Mononuclear cell (primary cell): ENCODE data around the gene VPS45. TPM values are rescaled to one million over a fixed set of nuclear protein-coding genes. Genes with fewer than 3 reads are reported as not detected.

Experiments used
- H3K27me3 ChIP-seq: 2 replicates; pipeline ENCODE4 v1.6.0; 2011; ENCODE audit warnings: low read length, control low read depth; ENCODE audit not compliant: insufficient read depth
- H3K4me1 ChIP-seq: 2 replicates; pipeline ENCODE4 v1.5.1; 2011; ENCODE audit warnings: mild to moderate bottlenecking, low read length, control low read depth; ENCODE audit not compliant: insufficient read depth
- H3K4me3 ChIP-seq: 2 replicates; pipeline ENCODE4 v1.5.1; 2011; ENCODE audit warnings: mild to moderate bottlenecking, low read length, moderate library complexity
- H3K9me3 ChIP-seq: 2 replicates; pipeline ENCODE4 v1.5.1; 2011; ENCODE audit warnings: low read depth, mild to moderate bottlenecking, control low read depth, low read length
- total RNA-seq: library from RNA; depleted of rRNA; stranded (reverse); fragments of >200 nt; gene quantifications from one replicate; pipeline ENCODE4 v1.2.3, GENCODE V29; 2012

The VPS45 gene
- total RNA-seq, 1 donor, result 11.5 TPM

DNA sequence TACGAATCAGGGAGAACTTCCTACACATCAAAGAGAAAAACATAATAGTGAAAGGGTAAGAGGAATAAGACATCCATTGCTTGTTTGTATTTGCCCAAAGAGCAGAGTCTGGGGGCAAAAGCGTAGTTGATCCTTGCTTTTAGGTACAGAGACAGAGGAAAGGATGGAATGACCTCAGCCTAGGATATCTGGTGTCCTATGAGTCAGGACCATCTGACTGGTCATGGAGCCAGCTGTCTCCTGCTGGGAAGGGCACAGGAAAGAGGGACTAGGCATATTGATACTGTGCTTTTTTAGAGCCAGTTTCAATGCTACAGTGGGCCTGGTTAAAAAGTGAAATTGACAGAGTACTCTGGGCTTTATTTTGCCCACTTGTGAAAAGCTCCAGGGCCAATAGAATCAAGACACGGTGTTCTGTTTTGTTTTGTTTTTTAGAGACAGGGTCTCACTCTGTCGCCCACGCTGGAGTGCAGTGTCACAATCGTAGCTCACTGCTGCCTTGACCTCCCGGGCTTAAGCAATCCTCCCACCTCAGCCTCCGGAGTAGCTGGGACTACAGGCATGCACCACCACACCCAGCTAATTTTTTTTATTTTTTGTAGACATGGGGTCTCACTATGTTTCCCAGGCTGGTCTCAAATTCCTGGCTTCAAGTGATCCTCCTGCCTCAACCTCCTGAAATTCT lies 85.3 kb downstream of the VPS45 start:
- no peaks in the 10 kb centered on the region for H3K27me3 ChIP-seq
- peaks cover 84% of the 10 kb centered on the region for H3K4me1 ChIP-seq
- H3K4me3 ChIP-seq, result peak overlapping the region; percentile 98
- no peaks in the 10 kb centered on the region for H3K9me3 ChIP-seq

DNA sequence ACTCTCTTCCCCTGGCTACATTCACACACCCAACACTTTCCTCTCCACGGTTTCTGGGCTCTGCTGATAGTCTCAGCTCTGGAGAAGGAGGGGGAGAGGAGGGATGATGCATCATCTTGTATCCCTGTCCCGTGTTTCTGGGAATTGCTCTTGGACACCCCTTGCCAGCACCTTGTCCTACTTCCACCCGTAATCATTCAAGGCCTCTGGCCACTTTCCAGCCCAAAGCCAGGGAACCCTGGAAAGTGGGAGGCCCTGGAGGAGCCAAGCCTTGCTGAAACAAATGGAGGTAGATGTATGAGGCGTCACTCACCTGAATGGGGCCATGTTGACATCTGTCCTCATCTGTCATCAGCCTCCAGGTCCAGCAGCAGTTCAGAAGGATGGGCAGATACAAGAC lies 86.6 kb downstream of the VPS45 start:
- Histone ChIP-seq H3K27me3 (no peaks in the 10 kb centered on the region), H3K4me3 (no peak overlapping the region), H3K4me1 (peaks cover 84% of the 10 kb centered on the region), H3K9me3 (no peaks in the 10 kb centered on the region)

DNA sequence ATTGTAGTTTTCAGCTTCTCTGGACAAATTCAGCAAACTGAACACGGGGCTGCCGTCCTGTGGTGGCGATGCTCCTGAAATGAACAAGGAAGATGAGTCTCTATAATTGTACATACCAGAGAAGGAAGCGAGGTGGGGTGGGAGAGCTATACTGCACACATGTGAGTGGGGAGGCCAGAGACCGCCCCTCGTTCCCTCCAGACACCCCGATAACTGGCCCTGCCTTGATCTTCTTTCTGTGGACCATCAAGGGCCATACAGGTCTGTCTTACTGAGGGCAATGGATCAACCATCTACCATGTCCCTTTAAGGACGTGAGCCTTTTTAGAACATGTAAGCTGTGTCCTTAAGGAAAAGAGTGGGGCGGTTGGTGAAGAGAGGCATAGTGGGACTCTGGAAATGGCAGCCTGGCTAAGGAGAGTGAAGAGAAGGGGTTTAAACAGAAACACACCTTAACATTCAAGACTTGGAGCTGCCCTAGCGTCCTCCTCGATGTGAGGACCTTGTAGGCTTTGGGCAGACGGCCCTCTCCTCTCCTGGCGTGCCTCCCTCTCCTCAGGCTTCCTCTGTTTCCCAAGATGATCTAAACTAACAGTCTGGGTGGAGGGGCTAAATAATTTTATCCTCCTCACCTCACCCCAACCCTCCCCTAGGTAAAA lies 88.0 kb downstream of the VPS45 start:
- H3K9me3 ChIP-seq, result no peaks in the 10 kb centered on the region
- peaks cover 96% of the 10 kb centered on the region for H3K4me1 ChIP-seq
- no peaks in the 10 kb centered on the region for H3K27me3 ChIP-seq
- H3K4me3 ChIP-seq, result no peak overlapping the region

DNA sequence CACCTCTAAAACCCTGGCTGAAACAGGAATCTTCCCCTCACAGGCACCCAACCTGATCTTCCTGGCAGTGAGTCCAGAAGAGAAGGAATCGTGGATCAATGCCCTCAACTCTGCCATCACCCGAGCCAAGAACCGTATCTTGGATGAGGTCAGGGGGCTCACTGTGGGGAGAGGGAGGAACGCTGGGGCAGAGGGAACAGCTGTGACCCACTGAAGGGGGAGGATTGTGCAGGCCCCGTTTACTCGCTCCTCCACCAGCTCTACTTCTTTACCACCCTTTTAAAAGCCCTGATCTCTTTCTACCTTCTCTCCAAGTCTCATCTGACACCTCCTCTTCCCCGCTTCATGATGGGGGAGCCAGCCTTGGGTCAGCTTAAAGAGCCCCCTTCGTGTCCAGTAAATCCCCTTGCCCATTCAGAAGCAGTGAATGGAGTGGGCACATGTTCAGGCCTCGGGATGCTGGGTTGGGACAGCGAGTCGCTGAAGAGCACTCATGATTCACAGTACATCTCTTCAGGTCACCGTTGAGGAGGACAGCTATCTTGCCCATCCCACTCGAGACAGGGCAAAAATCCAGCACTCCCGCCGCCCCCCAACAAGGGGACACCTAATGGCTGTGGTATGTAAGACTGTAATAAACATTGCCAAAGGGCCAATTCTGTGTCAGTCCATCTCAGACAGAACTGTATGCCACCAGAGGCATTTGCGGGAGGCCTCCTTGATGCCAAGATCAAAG lies 89.5 kb downstream of the VPS45 start:
- H3K4me1 ChIP-seq, result peaks cover 99% of the 10 kb centered on the region
- no peaks in the 10 kb centered on the region for H3K27me3 ChIP-seq
- H3K4me3 ChIP-seq, result no peak overlapping the region
- H3K9me3 ChIP-seq, result no peaks in the 10 kb centered on the region

DNA sequence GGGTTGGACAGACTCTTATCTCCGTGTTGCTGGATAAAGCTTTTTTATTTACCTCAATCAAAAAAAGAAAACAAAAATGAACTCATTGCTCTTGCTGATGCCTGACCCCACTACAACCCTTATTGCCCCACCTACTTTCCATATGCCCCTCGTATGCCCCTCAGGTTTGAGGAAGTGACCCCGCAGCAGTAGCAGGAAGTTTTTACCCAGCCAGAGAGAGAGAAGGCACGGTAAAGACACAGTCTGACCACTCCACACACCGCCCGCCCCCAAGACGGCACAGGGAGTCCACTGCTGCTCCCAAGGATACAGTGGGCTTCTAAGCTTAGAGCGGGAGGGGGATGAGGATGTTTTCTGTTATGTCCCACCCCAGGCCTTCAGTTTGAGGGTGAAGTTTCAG lies 92.0 kb downstream of the VPS45 start:
- Histone ChIP-seq H3K4me1 (peaks cover 99% of the 10 kb centered on the region), H3K27me3 (no peaks in the 10 kb centered on the region), H3K4me3 (no peak overlapping the region), H3K9me3 (no peaks in the 10 kb centered on the region)

DNA sequence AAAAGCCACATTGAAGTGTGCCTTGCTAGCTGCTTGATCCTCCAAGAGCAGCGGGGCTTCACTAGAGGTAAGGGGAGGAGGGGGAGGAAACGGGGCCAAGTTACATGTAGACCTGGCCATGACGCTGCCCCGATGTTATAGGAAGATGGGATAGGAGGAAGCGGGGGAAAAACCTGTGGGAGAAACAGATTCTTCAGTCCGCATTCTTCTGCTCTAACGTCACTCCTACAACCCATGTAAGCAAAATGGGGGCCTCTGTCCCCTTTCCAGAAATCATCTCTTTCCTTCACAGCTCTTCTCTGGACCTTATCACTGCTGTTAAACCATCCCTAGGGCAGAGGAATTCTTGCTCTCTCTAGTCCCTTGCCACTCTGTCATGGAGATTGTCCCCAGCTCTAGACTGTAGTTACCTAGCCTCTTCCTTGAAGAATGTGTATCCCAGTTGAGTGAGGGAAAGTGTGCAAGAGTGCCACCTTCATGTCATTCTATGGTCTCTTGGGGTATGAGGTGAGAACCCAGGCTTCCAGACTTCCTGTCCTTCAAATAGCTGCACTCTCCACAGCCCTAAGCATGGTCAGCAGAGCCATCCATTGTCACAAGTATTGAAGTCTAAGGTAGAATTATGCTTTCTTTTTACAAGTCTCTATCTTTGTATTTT lies 93.5 kb downstream of the VPS45 start:
- Histone ChIP-seq H3K27me3 (no peaks in the 10 kb centered on the region), H3K9me3 (no peaks in the 10 kb centered on the region), H3K4me1 (peaks cover 99% of the 10 kb centered on the region), H3K4me3 (peak overlapping the region; percentile 17)

DNA sequence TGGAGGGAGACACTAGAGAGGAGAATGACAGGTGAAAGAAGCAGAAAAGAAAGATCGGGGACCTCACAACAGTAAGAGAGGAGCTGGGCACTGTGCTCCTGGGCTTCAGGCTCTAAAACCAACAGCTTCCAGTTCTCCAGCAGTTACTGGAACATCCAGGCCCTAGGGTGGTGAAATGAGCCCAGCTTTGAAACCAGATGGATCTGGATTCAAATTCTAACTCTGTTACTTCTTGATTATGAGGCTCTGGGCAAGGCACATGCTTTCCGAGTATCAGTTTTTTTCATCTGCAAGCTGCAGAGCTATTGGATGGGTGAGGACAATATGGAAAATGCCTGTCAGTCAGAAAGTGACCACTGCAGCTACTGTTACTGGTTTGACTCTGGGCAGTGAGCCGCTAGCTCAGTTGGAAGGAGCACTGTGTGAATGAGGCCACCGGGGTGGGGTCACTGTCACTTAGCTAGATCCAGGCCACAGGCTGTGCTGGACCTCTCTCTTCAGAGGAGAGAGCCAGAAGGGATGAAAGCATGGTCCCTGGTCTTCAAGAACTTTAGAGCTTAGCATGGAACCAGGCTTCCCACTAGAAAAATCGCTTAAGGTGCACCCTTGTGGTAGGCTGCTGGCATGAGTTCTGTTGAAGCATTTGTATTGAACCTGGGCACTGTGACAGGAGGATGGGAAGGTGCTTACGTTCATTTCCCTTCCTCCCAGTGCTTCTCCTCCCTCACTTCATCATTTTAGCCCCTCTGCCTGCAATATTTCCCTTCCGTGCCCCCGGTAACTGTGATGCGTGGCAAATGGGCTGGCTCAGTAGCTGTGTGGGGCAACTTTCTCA lies 94.4 kb downstream of the VPS45 start:
- Histone ChIP-seq H3K9me3 (no peaks in the 10 kb centered on the region), H3K4me3 (peak overlapping the region; percentile 12), H3K27me3 (no peaks in the 10 kb centered on the region), H3K4me1 (peaks cover 95% of the 10 kb centered on the region)

DNA sequence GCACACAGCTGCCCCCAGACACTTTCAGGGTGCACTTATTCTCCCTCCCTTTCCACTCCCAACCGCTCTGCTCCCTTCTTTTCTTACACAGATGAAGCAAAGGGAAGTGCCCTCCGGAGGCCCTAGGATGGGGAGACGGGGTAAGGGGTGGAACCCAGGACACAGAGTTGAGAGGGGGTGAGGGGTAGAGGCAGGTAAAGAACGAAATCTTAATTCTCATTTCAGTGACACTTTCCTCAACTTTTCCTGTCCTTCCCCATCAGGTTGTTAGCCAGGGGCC lies 94.9 kb downstream of the VPS45 start:
- Histone ChIP-seq H3K4me3 (peak overlapping the region; percentile 12), H3K4me1 (peaks cover 89% of the 10 kb centered on the region), H3K9me3 (no peaks in the 10 kb centered on the region), H3K27me3 (no peaks in the 10 kb centered on the region)

DNA sequence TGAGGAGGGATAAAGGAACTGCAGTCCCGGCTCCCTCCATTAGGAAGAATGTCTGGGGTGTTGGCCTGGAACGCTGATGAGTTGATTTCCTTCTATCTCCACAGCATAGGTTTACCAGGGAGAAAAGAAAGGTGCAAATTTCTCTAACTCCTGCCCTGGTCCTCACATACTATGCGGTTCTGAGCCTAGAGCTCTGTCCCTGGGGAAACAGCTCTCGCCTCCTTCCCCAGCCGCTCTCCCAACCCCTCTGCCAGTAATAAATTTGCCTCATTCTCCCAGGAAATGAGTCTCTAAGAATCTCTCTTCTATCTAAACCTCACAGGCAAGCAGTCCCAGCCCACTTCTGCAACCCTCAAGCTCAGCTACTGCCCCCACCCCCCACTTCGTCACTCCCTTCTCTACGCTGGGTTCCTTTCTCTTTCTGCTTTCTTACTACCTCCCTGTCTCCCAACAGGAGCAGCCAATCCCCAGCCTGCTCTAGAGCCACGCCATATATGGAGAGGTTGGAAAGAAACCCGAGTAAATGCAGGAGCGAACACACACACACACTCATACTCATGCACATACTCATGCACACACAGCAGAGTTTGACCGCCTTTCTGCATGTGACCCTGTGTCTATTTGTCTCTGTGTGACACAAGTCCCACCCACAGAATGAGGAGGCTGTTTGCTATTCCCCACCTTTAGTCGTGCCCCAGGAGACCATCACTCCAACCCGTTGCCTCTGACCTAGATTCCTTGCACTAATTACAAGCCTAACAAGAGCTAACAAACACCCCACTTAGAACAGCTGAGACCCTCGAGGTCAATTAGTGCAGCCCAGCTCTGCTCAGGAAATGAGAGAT lies 95.5 kb downstream of the VPS45 start:
- Histone ChIP-seq H3K27me3 (no peaks in the 10 kb centered on the region), H3K4me1 (peaks cover 84% of the 10 kb centered on the region), H3K9me3 (no peaks in the 10 kb centered on the region), H3K4me3 (peak overlapping the region; percentile 12)

DNA sequence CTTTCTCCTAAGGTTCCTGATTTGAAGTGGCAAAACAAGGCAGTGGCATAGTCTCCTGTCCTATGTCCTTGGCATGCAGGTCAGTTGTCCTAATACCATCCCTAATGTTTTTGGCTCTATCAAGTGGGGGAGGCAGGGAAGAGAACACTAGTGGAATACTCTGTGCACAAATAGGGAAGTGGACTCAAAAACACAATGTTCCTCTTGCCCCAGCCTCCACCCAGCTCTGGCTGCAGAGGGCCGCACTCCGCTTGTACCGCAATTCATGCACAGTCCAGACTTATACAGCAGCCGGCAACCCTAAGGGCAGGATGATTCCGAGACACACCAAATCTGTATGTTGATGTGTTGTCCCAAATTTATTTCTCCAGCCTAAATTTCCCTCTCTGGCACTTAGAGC lies 96.6 kb downstream of the VPS45 start:
- Histone ChIP-seq H3K9me3 (no peaks in the 10 kb centered on the region), H3K4me1 (peaks cover 79% of the 10 kb centered on the region), H3K4me3 (no peak overlapping the region), H3K27me3 (no peaks in the 10 kb centered on the region)

DNA sequence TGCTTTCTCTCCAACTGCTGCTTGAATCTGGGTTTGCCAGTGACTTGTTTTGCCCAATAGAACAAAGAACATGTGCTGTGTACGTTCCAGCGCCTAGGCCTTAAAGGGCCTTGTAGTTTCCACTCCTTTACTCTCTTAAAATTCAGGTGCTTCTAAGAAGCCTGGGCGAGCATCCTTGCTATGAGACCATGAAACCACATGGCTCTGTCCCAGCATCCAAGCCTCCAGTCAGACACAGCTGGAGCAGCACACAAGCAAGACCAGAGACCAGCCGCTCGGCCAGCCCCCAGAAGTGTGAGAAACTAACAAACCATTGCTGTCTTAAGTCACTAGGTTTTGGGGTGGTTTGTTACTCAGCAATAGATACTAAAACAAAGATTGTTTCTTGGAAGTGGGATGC lies 97.2 kb downstream of the VPS45 start:
- H3K4me3 ChIP-seq, result no peak overlapping the region
- no peaks in the 10 kb centered on the region for H3K9me3 ChIP-seq
- no peaks in the 10 kb centered on the region for H3K27me3 ChIP-seq
- peaks cover 76% of the 10 kb centered on the region for H3K4me1 ChIP-seq

DNA sequence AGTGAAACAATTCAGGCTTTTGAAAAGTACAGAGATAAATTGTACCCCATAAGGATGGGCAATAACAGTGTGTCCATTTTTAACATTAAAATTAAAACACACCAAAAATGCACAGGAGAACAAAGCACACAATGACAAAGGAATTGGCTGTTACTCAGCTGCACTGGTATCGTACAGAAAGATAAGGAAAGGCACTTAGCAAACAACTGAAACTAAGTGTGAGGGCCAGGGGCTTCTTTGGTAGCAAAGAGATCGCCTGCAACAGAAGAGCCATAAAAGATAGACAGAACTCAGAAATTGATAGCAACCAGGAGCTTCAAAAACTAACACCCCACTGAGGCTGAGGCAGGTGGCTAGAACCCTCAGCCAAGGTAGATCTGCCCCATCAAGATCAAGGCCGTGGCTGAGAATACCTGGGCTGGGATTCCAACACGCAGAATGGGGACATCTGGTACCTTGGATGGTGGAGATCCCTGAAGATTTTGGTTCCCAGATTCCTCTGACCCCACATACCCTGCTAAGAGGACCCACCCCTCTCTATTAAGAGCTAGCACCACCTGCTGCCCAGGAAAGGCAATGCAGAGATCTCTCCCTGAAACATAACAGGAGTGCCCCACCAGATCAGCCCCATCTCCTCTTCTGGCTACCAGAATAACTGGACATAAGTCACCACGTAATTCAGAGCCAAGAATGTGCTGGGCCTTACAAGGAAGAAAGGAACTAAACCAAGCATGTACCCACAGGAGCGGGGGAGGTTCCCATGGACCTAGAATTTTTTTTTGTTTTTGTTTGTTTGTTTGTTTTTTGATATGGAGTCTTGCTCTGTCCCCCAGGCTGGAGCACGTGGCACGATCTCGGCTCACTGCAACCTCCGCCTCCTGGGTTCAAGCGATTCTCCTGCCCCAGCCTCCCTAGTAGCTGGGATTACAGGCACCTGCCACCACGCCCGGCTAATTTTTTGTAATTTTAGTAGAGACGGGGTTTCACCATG lies 98.3 kb downstream of the VPS45 start:
- Histone ChIP-seq H3K4me1 (peaks cover 74% of the 10 kb centered on the region), H3K27me3 (no peaks in the 10 kb centered on the region), H3K9me3 (no peaks in the 10 kb centered on the region), H3K4me3 (no peak overlapping the region)

DNA sequence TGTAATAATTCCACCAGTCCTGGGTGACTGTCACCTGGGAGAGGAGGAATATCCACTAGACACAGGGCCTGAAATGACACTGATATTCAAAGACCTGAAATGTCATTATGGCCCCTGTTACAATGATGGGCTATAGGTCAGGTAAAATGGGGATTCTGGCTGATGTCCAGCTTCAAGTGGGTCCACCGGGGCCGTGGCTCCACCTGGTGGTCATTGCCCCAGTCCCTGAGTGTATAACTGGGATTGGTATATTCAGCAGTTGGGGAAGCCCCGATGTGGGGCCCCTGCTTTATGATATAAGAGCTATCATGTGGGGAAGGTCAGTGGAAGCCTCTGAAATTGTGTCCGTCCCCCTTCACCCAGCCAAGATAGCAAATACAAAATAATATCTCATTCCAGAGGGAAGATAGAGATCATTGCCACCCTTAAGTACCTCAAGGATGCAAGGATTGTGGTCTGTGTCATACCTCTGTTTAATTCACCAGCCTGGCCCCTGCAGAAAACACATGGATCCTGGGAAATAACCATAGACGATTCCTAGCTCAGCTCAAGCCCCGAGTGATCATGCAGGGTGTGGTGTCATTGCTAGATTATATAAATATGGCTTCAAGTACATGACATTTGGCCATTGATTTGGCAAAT lies 101.5 kb downstream of the VPS45 start:
- no peaks in the 10 kb centered on the region for H3K27me3 ChIP-seq
- peaks cover 43% of the 10 kb centered on the region for H3K4me1 ChIP-seq
- H3K4me3 ChIP-seq, result no peak overlapping the region
- H3K9me3 ChIP-seq, result no peaks in the 10 kb centered on the region
